NCI-H2196 treated with DMSO at 0.1 percent for 48 hours (cell line): ENCODE measurements around the gene NRROS.

ENCODE experiments used
- DNase-seq: peaks from one replicate; lab custom pipeline; 2025; ENCODE audit not compliant: unreplicated experiment; lab: John Stamatoyannopoulos, UW

NRROS gene

DNA sequence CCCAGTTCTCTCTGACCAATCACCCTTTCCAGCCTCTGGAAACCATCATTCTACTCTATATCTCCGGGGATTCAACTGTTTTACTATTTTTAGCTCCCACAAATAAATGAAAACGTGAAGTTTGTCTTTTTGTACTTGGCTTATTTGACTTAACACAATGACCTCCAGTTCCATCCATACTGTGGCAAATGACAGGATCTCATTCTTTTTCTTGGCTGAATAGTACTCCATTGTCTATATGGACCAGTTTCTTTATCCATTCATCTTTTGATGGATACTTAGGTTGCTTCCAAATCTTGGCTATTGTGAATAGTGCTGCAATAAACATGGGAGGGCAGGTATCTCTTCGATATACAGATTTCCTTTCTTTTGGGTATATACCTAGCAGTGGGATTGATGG is 34.1 kb downstream of the NRROS start:
- no peak for DNase-seq

DNA sequence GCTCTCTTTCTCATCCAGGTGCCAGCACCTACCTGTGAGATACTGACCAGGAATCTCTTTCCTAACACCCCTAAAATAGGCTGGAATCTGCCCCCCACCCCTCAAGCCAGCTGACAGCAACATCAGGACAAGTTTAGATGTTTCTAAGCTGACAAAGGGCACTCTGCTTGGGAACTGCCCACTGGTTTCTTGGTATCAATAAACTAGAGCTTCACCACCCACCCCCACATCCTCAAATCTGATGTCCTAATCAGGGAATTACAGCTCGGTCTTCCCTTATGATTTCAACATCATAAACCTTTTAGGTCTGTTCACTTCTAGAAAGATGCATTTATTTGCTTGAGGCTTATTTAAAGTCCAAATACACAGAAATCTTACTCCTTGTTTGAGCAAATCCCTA is 37.9 kb downstream of the NRROS start:
- no peak for DNase-seq

DNA sequence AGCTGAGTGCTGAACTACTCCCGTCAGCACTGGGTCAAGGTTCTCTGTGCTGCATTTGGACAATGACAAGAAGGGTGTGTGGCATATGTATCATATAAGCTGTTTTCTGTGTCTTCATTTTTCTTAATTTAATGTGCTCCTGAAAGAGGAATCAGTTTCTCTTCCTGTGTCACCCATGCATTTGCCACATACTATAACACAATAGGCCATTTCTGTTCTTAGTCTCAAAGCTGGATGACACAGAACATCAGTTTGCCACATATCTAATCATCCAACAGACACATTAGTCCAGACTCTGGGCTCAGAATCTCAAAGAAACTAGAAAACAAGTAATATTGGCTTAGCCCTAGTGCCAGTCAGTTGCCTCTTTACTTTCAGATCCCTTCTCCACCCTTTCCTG is 38.4 kb downstream of the NRROS start:
- no peak for DNase-seq

DNA sequence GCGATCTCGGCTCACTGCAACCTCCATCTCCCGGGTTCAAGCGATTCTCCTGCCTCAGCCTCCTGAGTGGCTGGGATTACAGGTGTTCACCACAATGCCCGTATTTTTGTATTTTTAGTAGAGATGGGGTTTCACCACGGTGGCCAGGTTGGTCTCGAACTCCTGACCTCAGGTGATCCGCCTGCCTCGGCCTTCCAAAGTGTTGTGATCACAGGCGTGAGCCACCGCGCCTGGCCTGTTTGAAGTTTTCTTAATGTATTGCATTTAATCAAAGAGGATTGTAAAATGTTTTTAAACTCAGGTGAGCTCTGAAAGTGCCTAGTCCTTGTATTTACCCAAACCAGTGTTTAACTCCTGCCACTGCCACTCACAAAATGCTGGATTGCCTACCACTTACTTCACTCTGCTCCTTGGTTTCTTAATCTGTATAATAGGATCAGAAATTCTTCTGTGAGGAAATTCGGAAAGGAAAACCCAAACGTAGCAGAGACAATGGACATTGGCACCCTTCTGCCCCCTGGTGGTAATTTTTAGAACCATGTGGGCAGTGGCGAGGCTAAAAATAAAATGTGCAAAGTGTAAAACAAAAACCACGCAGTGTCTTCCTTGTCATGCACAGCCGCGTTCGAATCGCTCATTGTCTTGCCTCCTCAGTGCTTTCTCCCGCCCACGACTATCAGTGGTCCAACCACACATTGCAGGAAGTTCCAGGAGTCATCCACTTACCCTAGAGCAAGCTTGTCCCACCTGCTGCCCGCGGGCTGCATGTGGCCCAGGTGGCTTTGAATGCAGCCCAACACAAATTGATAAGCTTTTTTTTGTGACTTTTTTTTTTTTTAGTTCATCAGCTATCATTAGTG is 45.3 kb downstream of the NRROS start:
- peak; percentile 65 for DNase-seq

DNA sequence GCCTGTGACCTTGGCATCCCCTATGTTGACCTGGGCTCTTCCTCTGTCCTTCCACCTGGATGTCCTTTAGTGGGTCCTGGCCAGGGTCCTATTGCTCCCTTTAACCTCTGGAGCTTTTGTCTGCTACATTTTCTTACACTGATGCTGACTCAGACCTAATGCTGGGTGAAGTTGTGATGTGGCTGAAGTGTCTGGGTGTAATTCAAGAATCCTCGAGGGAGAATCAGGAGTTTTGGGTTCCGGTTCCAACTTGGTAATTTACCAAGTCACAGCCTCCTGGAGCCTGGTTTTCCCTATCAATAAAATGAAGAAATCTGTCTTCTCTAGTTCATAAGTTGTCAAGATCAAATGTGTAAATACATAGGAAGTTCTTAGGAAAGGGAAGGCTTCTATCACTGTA is 46.9 kb downstream of the NRROS start:
- DNase-seq, result no peak

DNA sequence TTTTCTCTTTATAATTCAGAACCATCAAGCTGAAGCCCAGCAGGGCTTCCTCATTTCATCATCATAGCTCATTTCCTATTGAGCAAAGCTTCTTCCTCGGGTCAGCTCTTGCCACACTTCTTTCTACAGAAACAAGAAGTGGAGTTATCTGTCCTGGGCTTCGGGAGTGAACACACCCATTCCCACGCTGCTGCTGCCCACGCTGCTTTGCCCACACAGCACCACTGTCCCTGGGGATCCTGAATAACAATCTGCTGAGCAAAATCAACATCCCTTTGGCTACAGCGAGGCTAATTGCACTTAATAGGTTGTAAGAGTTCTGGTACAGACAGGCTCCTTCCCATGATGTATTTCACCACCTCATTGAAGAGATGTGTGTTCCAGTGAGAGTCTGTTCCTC is 48.9 kb downstream of the NRROS start:
- DNase-seq, result no peak

DNA sequence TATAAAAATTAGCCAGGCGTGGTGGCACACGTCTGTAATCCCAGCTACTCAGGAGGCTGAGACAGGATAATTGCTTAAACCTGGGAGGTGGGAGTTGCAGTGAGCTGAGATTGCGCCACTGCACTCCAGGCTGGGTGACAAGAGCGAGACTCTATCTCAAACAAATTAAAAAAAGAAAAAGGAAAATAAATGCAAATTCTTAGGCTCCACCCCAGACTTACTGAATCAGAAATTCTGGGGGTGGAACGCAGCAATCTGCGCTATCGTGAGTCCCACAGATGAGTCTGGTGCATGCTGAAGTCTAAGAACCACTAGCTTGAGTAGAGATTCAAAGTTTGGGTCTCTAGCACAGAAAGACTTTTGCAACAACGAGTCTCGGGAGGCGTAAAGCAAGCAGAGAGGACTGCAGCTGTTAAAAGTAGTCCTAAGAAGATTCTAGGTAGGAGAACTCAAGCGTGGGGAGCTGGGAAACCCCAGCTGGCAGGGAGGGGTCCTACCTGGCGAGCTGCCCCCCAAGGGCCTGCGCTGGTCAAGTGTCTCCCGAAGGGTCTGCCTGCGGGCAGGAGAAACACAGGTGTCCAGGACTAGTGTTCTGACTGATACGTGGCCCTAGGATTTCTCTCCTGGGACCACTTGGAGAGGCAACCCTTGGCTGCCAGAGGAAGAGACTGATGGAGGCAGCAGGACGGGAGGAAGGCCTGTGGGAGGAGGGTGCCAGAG is 50.6 kb downstream of the NRROS start:
- DNase-seq, result no peak

DNA sequence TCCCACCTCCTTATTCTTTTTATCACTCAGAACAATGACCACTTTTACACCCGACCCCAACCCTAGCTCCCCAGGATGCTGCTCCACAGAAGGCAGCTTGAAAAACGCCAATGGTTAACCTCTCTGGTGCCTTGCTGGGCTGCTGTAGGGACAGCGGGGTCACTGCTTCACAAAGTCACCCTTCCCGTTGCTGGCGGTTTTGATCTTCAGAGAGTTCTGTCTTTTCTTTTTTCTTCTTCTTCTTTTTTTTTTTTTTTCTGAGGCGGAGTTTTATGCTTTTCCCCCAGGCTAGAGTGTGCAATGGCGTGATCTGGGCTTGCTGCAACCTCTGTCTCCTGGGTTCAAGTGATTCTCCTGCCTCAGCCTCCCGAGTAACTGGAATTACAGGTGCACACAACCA is 51.9 kb downstream of the NRROS start:
- DNase-seq, result no peak

DNA sequence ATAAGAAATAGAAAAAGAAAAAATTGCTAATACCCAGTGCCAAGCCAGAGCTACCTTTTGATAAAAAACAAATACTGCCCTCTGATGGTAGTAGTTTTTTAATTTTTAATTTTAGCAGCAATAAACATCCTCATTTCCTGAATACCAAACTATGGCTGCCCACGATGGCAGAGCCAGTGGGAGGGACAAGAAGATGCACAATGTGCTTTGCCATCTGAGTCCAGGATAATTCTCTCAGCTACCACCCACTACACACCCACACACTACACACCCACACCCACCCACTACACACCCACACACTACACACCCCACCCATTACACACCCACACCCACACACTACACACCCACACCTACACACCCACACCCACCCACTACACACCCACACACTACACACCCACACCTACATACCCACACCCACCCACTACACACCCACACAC is 54.7 kb downstream of the NRROS start:
- peak; percentile 29 for DNase-seq

DNA sequence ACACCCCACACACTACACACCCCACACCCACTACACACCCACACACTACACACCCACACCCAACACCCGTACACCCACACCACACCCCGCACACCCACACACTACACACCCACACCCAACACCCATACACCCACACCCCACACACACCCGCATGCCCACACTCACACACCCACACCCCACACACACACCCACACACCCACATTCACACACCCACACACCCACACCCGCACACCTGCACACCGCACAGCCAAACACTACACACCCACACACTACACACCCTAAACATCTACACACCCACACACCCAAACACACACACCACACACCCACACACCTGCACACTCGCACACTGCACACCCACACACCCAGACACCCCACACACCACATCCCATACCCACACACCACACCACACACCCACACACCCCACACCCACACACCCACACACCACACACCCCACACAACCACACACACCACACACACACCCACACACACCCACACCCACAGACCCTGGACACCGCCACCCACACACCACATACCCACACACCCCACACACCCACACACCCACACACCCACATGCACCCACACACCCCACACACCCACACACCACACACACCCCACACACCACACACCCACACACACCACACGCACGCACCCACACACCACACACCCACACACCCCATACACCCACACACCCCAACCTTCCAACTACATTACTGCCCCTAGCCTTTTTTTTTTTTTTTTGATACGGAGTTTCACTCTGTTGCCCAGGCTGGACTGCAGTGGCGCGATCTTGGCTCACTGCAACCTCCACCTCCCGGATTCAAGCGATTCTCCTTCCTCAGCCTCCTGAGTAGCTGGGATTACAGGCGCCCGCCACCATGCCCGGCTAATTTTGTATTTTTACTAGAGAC is 55.7 kb downstream of the NRROS start:
- no peak for DNase-seq

DNA sequence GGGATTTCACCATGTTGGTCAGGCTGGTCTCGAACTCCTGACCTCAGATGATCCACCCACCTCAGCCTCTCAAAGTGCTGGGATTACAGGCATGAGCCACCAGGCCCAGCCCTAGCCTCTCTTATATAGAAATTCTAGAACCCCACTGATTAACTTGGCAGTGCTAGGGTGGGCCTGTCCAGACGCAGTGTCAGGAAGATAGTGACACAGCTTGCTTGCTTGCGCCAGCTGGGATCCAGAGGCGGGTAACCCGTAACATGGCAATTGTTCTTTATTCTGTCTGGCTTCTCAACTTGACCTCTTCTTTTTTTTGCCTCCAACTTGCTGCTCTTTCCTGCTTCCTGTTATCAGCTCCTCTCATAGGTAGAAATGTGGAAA is 56.3 kb downstream of the NRROS start:
- no peak for DNase-seq

DNA sequence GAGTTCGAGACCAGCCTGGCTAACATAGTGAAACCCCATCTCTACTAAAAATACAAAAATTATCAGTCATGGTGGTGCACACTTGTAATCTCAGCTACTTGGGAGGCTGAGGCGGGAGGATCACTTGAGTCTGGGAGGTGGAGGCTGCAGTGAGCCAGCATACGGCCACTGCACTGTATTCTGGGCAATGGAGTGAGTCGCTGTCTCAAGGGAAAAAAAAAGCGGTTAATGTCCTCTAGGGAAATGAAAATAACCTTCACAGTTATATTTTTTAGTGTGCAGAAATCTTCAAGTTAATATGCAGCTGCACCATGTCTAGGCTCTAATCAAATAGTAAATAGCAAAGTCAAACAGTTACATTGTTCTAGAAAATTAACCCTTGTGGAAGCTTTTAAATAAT is 57.8 kb downstream of the NRROS start:
- no peak for DNase-seq

DNA sequence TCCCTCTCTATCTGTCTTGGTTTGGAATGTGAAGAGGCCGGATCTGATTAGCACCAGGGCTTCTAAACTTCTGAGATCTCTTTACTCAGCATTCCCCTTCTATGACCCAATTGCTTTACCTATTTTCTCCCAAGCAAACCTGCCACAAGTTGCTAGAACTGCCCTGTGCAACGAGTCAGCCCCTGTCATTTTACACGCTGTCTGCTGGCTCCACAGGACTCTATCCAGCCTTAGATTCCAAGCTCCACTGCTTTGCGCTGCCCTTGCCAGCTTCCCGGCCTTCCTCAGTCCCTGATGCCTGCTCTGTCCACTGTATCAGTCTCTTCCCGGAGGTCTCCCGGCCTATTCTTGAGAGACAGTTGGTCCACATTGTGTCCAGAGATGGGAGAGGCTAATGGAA is 60.3 kb downstream of the NRROS start:
- no peak for DNase-seq

DNA sequence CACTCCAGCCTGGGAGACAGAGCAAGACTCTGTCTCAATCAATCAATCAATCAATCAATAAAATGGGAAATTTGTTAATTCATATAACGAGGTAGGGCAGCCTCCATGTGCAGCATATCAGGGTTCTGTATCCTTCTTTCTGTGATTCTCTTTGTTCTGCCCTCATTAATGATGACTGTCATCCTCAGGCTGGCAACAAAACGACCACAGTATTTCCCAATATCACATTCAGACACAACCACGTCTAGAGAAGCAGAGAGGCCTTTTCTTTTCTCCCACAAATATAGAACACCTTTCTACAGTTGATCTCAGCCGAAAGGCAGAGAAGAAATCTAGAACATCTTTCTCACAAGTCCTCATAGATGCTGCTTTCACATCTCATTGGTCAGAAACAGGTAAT is 61.3 kb downstream of the NRROS start:
- no peak for DNase-seq

DNA sequence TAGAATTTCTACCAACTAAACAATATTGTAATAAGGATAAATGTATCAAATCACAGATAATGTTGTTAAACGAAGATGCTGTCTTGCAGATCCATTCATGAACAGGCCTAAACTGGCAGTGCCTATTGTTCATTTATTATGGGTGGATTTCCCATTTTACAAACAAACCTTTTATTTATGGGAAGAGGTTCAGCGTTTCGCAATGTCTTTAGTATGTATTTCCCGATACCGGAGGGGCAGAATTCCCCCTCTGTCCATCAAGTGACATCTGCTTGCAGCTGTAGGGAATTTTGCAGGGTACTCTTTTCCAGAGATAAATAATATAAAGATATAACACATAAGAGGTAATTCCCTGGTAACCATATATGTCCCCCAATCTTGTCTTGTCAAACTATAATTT is 66.8 kb downstream of the NRROS start:
- no peak for DNase-seq

DNA sequence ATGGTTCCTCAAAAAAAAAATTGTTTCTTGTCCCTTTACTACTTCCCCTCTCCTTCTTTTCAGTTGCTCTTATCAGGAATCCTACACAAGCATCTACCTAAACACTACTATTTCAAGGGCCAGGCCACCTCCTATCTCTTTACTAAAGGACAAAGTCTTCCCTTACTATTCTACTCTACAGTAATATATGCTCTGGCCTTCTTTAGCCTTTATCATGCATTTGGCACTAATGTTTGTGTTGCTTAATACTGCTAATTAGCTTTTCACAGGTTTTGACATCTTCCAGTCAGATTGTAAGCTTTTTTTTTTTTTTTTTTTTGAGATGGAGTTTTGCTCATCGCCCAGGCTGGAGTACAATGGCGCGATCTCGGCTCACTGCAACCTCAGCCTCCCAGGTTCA is 67.2 kb downstream of the NRROS start:
- no peak for DNase-seq

DNA sequence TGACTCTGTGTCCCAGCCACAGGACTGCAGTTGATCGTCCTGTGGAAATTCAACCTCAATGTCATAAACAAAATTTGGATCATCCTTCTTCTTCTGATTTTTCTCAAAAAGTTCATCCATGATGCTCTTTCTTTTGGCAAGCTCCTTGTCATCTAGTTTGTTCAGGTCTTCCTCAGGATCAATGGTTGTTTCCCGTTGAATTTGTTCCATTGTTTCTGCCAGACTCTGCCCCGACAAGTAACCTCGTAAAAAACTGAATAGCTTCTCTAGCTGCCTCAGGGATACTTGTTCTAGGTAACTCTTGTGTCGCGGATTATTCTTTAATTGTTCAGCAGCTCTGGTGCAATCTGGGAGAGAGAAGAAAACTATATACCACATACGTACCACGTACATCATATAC is 68.1 kb downstream of the NRROS start:
- no peak for DNase-seq

DNA sequence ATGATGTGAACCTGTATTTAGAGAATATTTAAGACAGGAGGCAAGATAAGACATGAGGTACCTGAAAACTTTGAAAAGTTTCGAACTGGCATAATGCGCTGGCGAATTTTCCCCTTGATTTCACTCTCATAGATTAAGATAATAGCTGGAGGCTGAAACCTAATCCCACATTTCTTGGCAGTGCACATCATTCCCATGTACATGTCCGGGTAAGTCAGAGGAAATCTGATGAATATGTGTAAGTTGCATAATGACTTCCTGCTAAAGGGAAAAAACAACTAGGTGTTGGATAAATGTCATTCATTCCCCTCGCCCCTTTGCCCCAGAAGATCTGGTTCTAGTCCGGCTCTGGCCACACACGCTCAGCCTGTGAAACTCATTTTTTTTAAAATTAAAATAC is 69.0 kb downstream of the NRROS start:
- no peak for DNase-seq
